HL-60 (cell line): ENCODE results near the gene CNNM3.

ENCODE experiments used
- DNase-seq, 2 experiments: peaks; one replicate each; pipeline ENCODE4 v3.0.0-alpha.2; 2010 to 2020; ENCODE audit warnings: low read depth in 1 of 2, low spot score in 1 of 2
- H3K27ac ChIP-seq: fragments of 250-450 bp; sonication (Bioruptor Pico); replicated peaks from 2 replicates; pipeline ENCODE4 v1.5.1; 2020; ENCODE audit warnings: mild to moderate bottlenecking, moderate library complexity
- H3K27me3 ChIP-seq: fragments of 250-450 bp; sonication (Bioruptor Pico); 2 replicates; pipeline ENCODE4 v1.5.1; 2021; ENCODE audit warnings: mild to moderate bottlenecking, moderate library complexity; ENCODE audit not compliant: insufficient read depth, poor library complexity, severe bottlenecking
- H3K4me3 ChIP-seq: replicated peaks from 2 replicates; pipeline ENCODE4 v1.5.1; 2011; ENCODE audit warnings: mild to moderate bottlenecking, control low read depth, low read length; ENCODE audit not compliant: insufficient read depth
- CTCF ChIP-seq: IDR thresholded peaks from one replicate; pipeline ENCODE4 v1.5.1; 2011; ENCODE audit warnings: low read length, control low read depth, inconsistent platforms; ENCODE audit not compliant: insufficient read depth
- GABPA ChIP-seq: IDR thresholded peaks from 2 replicates; pipeline ENCODE4 v1.6.1; 2012; ENCODE audit warnings: low read depth
- POLR2AphosphoS5 ChIP-seq: IDR thresholded peaks from 2 replicates; pipeline ENCODE4 v1.6.1; 2012; ENCODE audit warnings: low read depth
- REST ChIP-seq: IDR thresholded peaks from 2 replicates; pipeline ENCODE4 v1.6.1; 2012; ENCODE audit warnings: low read depth; ENCODE audit not compliant: insufficient replicate concordance
- SPI1 ChIP-seq: IDR thresholded peaks from 2 replicates; pipeline ENCODE4 v1.6.1; 2012; ENCODE audit warnings: low read depth, mild to moderate bottlenecking, borderline replicate concordance

The CNNM3 gene

DNA sequence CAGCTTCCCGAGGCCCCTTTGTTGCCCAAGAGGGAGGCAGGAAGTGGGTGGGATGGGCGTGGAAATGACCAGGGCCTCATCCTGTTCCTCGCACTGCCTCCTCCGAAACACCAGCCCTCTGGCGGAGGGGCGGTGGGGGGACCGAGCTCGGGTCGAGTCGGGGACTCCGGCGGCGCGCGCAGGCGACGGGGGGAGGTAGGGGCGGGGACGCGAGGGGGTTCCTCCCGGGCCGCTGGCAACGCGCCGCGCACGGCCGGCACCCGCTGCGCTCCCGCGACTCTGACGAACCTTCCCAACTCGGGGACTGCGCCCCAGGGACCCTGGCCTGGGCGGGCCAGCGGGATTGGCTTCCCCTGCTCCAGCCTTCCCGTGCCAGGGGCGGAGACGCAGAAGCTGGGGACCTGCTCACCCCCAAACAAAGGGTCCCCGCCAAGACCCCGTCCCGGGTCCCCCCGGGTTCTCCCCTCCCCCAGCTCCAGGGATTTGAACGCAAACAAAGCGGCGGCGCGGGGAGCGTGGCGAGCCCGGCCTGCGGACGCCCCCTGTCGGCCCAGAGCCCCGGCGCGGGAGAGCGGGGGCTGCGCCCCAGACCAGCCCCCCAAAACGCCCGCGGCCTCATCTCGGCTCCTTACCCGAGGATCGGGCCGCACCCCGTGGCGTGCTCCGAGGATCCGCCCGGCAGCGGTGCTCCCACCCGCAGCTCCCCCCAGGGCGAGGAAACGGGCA lies 52.6 kb downstream of the CNNM3 start:
- DNase-seq = peak; percentile 70 to 77
- H3K4me3 ChIP-seq = peak overlapping the region; percentile 61
- H3K27me3 ChIP-seq = peaks cover 22% of the 10 kb centered on the region
- no peak for TF ChIP-seq GABPA
- no peak for TF ChIP-seq SPI1
- peak; percentile 52; the same call in 1 of the 2 replicates for TF ChIP-seq POLR2AphosphoS5
- no peak for TF ChIP-seq REST
- peak; percentile 5 for TF ChIP-seq CTCF
- H3K27ac ChIP-seq = peak overlapping the region; percentile 57

GRCh38 chr2:96869281-96869821 lies 53.3 kb downstream of the CNNM3 start:
- Histone ChIP-seq H3K27me3 (peaks cover 26% of the 10 kb centered on the region), H3K4me3 (peak overlapping the region; percentile 61), H3K27ac (no peak overlapping the region; the same call in 1 of the 2 replicates)
- TF ChIP-seq GABPA (no peak), REST (no peak), SPI1 (no peak), CTCF (no peak), POLR2AphosphoS5 (no peak)
- no peak for DNase-seq

- DNase-seq = no peak
- Histone ChIP-seq H3K27me3 (peaks cover 26% of the 10 kb centered on the region), H3K4me3 (peak within 1 kb of the TSS; percentile 61), H3K27ac (peak within 1 kb of the TSS; percentile 57)
- TF ChIP-seq POLR2AphosphoS5 (no peak), GABPA (no peak)
Measured at GRCh38 chr2:96869822-96870625, 54.0 kb downstream of the CNNM3 start, which contains the start of gene SEMA4C. Gene SEMA4C, minus strand, starts transcription at chr2:96870080. Its CDS starts 2,194 bp downstream, at chr2:96867886.
